GM12878 (cell line): ENCODE results near the gene EXD3. TPM values are rescaled to one million over a fixed set of nuclear protein-coding genes. Genes with fewer than 3 reads are reported as not detected.

Experiments
- ATAC-seq: fragments of 200-7000 bp; cut with Tn5 transposase; 3 replicates; pipeline ENCODE4 v1.9.1; 2020; ENCODE audit warnings: mild to moderate bottlenecking, moderate library complexity
- BruUV-seq: library from RNA; stranded (reverse); fragments of 400-500 nt; replicated peaks from 2 replicates; lab custom pipeline; 2021; lab: Mats Ljungman, UMichigan
- CTCF ChIA-PET: fragments of 300-600 bp; sonication (Branson Sonifier 250); formaldehyde crosslinking; extraction: SDS; loops from one replicate; lab custom pipeline; 2021; ENCODE audit warnings: inconsistent platforms; lab: Yijun Ruan, JAX
- POLR2A ChIA-PET: fragments of 350-600 bp; formaldehyde crosslinking; extraction: SDS; loops from one replicate; lab custom pipeline; 2021; ENCODE audit warnings: inconsistent platforms; lab: Charles Lee
- RAD21 ChIA-PET: fragments of 300-600 bp; sonication (Branson Sonifier 250); formaldehyde crosslinking; loops from one replicate; lab custom pipeline; 2023; ENCODE audit warnings: antibody characterized with exemption; ENCODE audit not compliant: unreplicated experiment; lab: Charles Lee
- SMC1A ChIA-PET: fragments of 300-600 bp; sonication (Branson Sonifier 250); formaldehyde crosslinking; loops from one replicate; lab custom pipeline; 2023; ENCODE audit not compliant: unreplicated experiment, uncharacterized antibody; lab: Charles Lee
- DNase-seq: peaks from one replicate; pipeline ENCODE4 v3.0.0-alpha.2; 2011; ENCODE audit warnings: low read depth, low spot score
- FAIRE-seq: peaks from 3 replicates; lab custom pipeline; 2011; peaks lifted over from hg19 to GRCh38; lab: Jason Lieb, UNC
- H2AFZ ChIP-seq: 2 replicates; pipeline ENCODE4 v1.6.0; 2011; ENCODE audit warnings: low read depth, low read length, control low read depth; ENCODE audit not compliant: control insufficient read depth
- H3K27ac ChIP-seq: 2 replicates; pipeline ENCODE4 v1.5.1; 2011; ENCODE audit warnings: control low read depth; ENCODE audit not compliant: control insufficient read depth, insufficient read depth
- H3K27me3 ChIP-seq, 2 experiments: replicated peaks in 1 of 2; 2 replicates each; pipeline versions ENCODE4 v1.6.0 to v1.6.1; 2011; ENCODE audit warnings: low read length in 1 of 2; ENCODE audit not compliant: control insufficient read depth in 2 of 2, insufficient read depth in 2 of 2
- H3K36me3 ChIP-seq, 2 experiments: 2 replicates each; pipeline ENCODE4 v1.5.1; 2011; ENCODE audit warnings: low read length in 1 of 2; ENCODE audit not compliant: control insufficient read depth in 2 of 2, insufficient read depth in 2 of 2
- H3K4me1 ChIP-seq: 2 replicates; pipeline ENCODE4 v1.6.1; 2011; ENCODE audit warnings: mild to moderate bottlenecking, low read length, moderate library complexity, mixed read lengths; ENCODE audit not compliant: control insufficient read depth, insufficient read depth
- H3K4me2 ChIP-seq: 2 replicates; pipeline ENCODE4 v1.6.0; 2011; ENCODE audit warnings: control low read depth; ENCODE audit not compliant: control insufficient read depth, insufficient read depth
- H3K4me3 ChIP-seq: fragments of 200-600 bp; sonication (generic); 2 replicates; pipeline ENCODE4 v1.5.1; 2016
- H3K79me2 ChIP-seq: 2 replicates; pipeline ENCODE4 v1.6.0; 2011; ENCODE audit warnings: low read length; ENCODE audit not compliant: control insufficient read depth, insufficient read depth
- H3K9ac ChIP-seq: 2 replicates; pipeline ENCODE4 v1.8.0; 2011; ENCODE audit warnings: low read length, control low read depth, mixed read lengths; ENCODE audit not compliant: control insufficient read depth, insufficient read depth
- H3K9me3 ChIP-seq: replicated peaks from 3 replicates; pipeline ENCODE4 v1.5.1; 2011; ENCODE audit warnings: mild to moderate bottlenecking, low read length; ENCODE audit not compliant: control insufficient read depth, insufficient read depth
- H4K20me1 ChIP-seq: 2 replicates; pipeline ENCODE4 v1.6.0; 2011; ENCODE audit not compliant: control insufficient read depth, insufficient read depth
- DPF2 ChIP-seq: fragments of 450-650 bp; IDR thresholded peaks from 2 replicates; pipeline ENCODE4 v1.6.1; 2017; ENCODE audit warnings: mild to moderate bottlenecking
- ELK1 ChIP-seq: IDR thresholded peaks from 2 replicates; pipeline ENCODE4 v1.6.1; 2012; ENCODE audit warnings: low read depth, low read length, improper control_type of control experiment
- GABPA ChIP-seq: IDR thresholded peaks from 2 replicates; pipeline ENCODE4 v1.6.1; 2014; ENCODE audit warnings: antibody characterized with exemption, low read depth, mild to moderate bottlenecking, inconsistent platforms
- HCFC1 ChIP-seq: fragments of 150-350 bp; IDR thresholded peaks from 2 replicates; pipeline ENCODE4 v1.6.1; 2014; ENCODE audit warnings: low read length
- IKZF1 ChIP-seq: fragments of 450-650 bp; conservative IDR thresholded peaks from 2 replicates; pipeline ENCODE4 v1.6.1; 2017; ENCODE audit warnings: antibody characterized with exemption, mild to moderate bottlenecking
- MXI1 ChIP-seq: fragments of 150-350 bp; IDR thresholded peaks from 2 replicates; pipeline ENCODE4 v1.6.1; 2011; ENCODE audit warnings: low read depth, mild to moderate bottlenecking, inconsistent platforms, low read length, improper control_type of control experiment
- MYC ChIP-seq: IDR thresholded peaks from 2 replicates; pipeline ENCODE4 v1.6.1; 2011; ENCODE audit warnings: mild to moderate bottlenecking, low read length, moderate library complexity, inconsistent platforms; ENCODE audit not compliant: insufficient read depth, insufficient replicate concordance, insufficient read length, severe bottlenecking
- NFYB ChIP-seq: IDR thresholded peaks from 2 replicates; pipeline ENCODE4 v1.6.1; 2011; ENCODE audit warnings: low read depth, mild to moderate bottlenecking, low read length, improper control_type of control experiment, moderate library complexity; ENCODE audit not compliant: insufficient read depth
- PAX8 ChIP-seq: fragments of 450-650 bp; IDR thresholded peaks from 2 replicates; pipeline ENCODE4 v1.6.1; 2017; ENCODE audit warnings: mild to moderate bottlenecking, moderate library complexity
- PKNOX1 ChIP-seq: fragments of 450-650 bp; IDR thresholded peaks from 2 replicates; pipeline ENCODE4 v1.6.1; 2016; ENCODE audit warnings: mild to moderate bottlenecking
- RAD21 ChIP-seq: IDR thresholded peaks from 2 replicates; pipeline ENCODE4 v1.6.1; 2011; ENCODE audit warnings: mild to moderate bottlenecking, low read depth, low read length, moderate library complexity; ENCODE audit not compliant: insufficient read depth
- RELA ChIP-seq: fragments of 450-650 bp; IDR thresholded peaks from 2 replicates; pipeline ENCODE4 v1.8.0; 2014; ENCODE audit warnings: borderline replicate concordance; ENCODE audit not compliant: partially characterized antibody
- REST ChIP-seq: IDR thresholded peaks from 2 replicates; pipeline ENCODE4 v1.6.1; 2012; ENCODE audit warnings: mild to moderate bottlenecking, low read depth, low read length
- TCF7 ChIP-seq: IDR thresholded peaks from 2 replicates; pipeline ENCODE4 v1.6.1; 2014; ENCODE audit warnings: antibody characterized with exemption, borderline replicate concordance
- ZNF207 ChIP-seq: fragments of 450-650 bp; IDR thresholded peaks from 2 replicates; pipeline ENCODE4 v1.6.1; 2014; ENCODE audit warnings: antibody characterized with exemption, mild to moderate bottlenecking, borderline replicate concordance
- ZNF274 ChIP-seq: IDR thresholded peaks from one replicate; pipeline ENCODE4 v1.8.0; 2011; ENCODE audit not compliant: insufficient read length, insufficient read depth
- ZNF622 ChIP-seq: fragments of 450-650 bp; IDR thresholded peaks from 2 replicates; pipeline ENCODE4 v1.6.1; 2017; ENCODE audit warnings: mild to moderate bottlenecking, inconsistent platforms
- WGBS: methylation state at CpG from one replicate; pipeline ENCODE4 v1.1.6; 2016; ENCODE audit warnings: low lambda C conversion rate; ENCODE audit not compliant: insufficient replicate concordance, insufficient coverage; ENCODE audit errors: missing lambda C conversion rate; 5-methylcytosine and 5-hydroxymethylcytosine counted together
- in situ Hi-C: fragments of 300-500 bp; cut with MboI; formaldehyde crosslinking; loops from 9 replicates; pipeline ENCODE4 v1.14.3; 2018; ENCODE audit warnings: mixed read lengths
- intact Hi-C: fragments of 100-400 bp; cut with micrococcal nuclease; formaldehyde crosslinking; loops from one replicate; pipeline ENCODE4 v1.14.2; 2022; ENCODE audit not compliant: unreplicated experiment
- polyA plus RNA-seq, 11 experiments: library from polyadenylated mRNA; depleted of rRNA in 4 of 11; unstranded in 6 of 11; stranded (reverse) in 5 of 11; fragments of >200 nt; fragmentation: Nextera tagmentation in 4 of 11; fragmentation: Illumina TruSeq in 1 of 11; extraction: Ambion mirVana in 4 of 11; extraction: Trizol in 1 of 11; gene quantifications; 1 replicate in 1 of 11; 2 replicates in 10 of 11; pipeline versions ENCODE4 v1.2.1 to v1.2.3, GENCODE V29; 2011 to 2016; ENCODE audit warnings: inconsistent platforms in 2 of 11, missing spikeins in 2 of 11, low read depth in 1 of 11
- total RNA-seq, 4 experiments: library from RNA; depleted of rRNA in 3 of 4; stranded (reverse); fragments of >200 nt in 3 of 4; fragmentation: Illumina TruSeq in 1 of 4; extraction: Trizol in 1 of 4; gene quantifications; 2 replicates each; pipeline versions ENCODE4 v1.2.1 to v1.2.3, GENCODE V29; 2013 to 2021

EXD3 gene
- total and polyA plus RNA-seq, 10 of the 15 experiments (the other 5 are each of a cell fraction or from before 2014, with no cell fraction given), result 0.21 to 7.1 (median 3.6) TPM

GRCh38 chr9:137272241-137273094 lies 150.5 kb downstream of the EXD3 start:
- no peak overlapping the region for H3K4me2 ChIP-seq
- intact Hi-C loops, result no loop called here
- no peaks in the 10 kb centered on the region for H3K27me3 ChIP-seq
- WGBS, result 91% methylated on average over 29 of the region's 39 CpGs
- no peak for ATAC-seq
- no peak overlapping the region for H2AFZ ChIP-seq
- no peak overlapping the region for H3K27ac ChIP-seq
- peaks cover 2% of the 10 kb centered on the region for H3K79me2 ChIP-seq
- SMC1A ChIA-PET, result no interaction called here
- CTCF ChIA-PET, result no interaction called here
- POLR2A ChIA-PET, result interaction anchor here (1.2 kb wide), 1 partner anchor 17 kb away, joined by 4 read pairs; no protein-coding TSS in a partner anchor
- H3K4me1 ChIP-seq, result peaks cover 50% of the 10 kb centered on the region
- no peaks in the 10 kb centered on the region for H3K9me3 ChIP-seq
- no peak for DNase-seq
- no peak overlapping the region for H3K4me3 ChIP-seq
- no peak for FAIRE-seq
- no peak overlapping the region for H3K9ac ChIP-seq
- peaks cover 6 to 7% of the 10 kb centered on the region in 2 experiments; a peak in 3 of 4 replicates for H3K36me3 ChIP-seq
- no peaks in the 10 kb centered on the region for H4K20me1 ChIP-seq
- BruUV-seq, result no TSS peak
- in situ Hi-C loops, result no loop called here
- RAD21 ChIA-PET, result interaction anchor here (0.6 kb wide), 1 partner anchor 18 kb away, joined by 3 read pairs; no protein-coding TSS in a partner anchor
- TF ChIP-seq REST, result no peak
- no peak for TF ChIP-seq HCFC1
- TF ChIP-seq DPF2, result no peak
- no peak for TF ChIP-seq GABPA
- no peak for TF ChIP-seq ZNF622
- no peak for TF ChIP-seq PAX8
- TF ChIP-seq ELK1, result no peak
- no peak for TF ChIP-seq MYC
- TF ChIP-seq RAD21, result no peak
- no peak for TF ChIP-seq RELA
- no peak for TF ChIP-seq ZNF207
- TF ChIP-seq TCF7, result no peak
- TF ChIP-seq IKZF1, result no peak
- no peak for TF ChIP-seq ZNF274
- no peak for TF ChIP-seq PKNOX1
- no peak for TF ChIP-seq NFYB
- no peak for TF ChIP-seq MXI1
